ENCODE data around the gene POU3F1.

GRCh38 chr1:38074302-38074677 is 27.7 kb upstream of the POU3F1 start:
- TF ChIP-seq CTCF (IDR thresholded peaks at IDR 0.05; ENCODE audit: insufficient read depth, low read length) (no peak), POLR2AphosphoS5 (IDR thresholded peaks at IDR 0.05; ENCODE audit: low read depth) (no peak), REST (IDR thresholded peaks at IDR 0.05; ENCODE audit: insufficient replicate concordance, low read depth) (no peak)
